Mononuclear cell (primary cell): Measurements from ENCODE around the gene IL5. TPM values are rescaled to one million over a fixed set of nuclear protein-coding genes. Genes with fewer than 3 reads are reported as not detected.
"Not testable (repeated sequence)": the region's sequence is repeated elsewhere in the genome, so short reads cannot be mapped to it uniquely, and the experiment has no call there.

Experiments used
- H3K27me3 ChIP-seq: 2 replicates; pipeline ENCODE4 v1.6.0; 2011; ENCODE audit warnings: low read length, control low read depth; ENCODE audit not compliant: insufficient read depth
- H3K4me1 ChIP-seq: 2 replicates; pipeline ENCODE4 v1.5.1; 2011; ENCODE audit warnings: mild to moderate bottlenecking, low read length, control low read depth; ENCODE audit not compliant: insufficient read depth
- H3K4me3 ChIP-seq: 2 replicates; pipeline ENCODE4 v1.5.1; 2011; ENCODE audit warnings: mild to moderate bottlenecking, low read length, moderate library complexity
- H3K9me3 ChIP-seq: 2 replicates; pipeline ENCODE4 v1.5.1; 2011; ENCODE audit warnings: low read depth, mild to moderate bottlenecking, control low read depth, low read length
- total RNA-seq: library from RNA; depleted of rRNA; stranded (reverse); fragments of >200 nt; gene quantifications from one replicate; pipeline ENCODE4 v1.2.3, GENCODE V29; 2012

The IL5 gene
- total RNA-seq, 1 donor: not detected

DNA sequence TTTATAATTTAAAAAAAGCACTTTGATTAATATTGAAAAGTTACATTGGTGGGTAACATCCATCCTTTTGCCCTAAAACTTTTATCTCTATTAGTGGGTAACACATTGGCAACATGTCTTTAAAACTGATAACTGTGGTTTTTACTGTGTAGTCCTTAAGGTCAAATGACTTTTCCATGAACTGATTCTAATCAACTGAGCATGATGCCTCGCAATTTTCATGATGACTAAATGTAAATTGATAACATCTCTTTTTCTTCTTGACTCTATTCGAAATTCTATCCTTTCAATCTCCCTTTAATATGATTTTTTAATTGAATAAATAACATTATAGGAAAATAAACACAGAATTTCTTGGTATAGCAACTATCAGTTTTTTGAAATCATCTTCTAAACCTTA, 6.3 kb upstream of the IL5 start:
- H3K4me3 ChIP-seq: no peak overlapping the region
- H3K4me1 ChIP-seq: no peaks in the 10 kb centered on the region
- H3K9me3 ChIP-seq: no peaks in the 10 kb centered on the region
- no peaks in the 10 kb centered on the region for H3K27me3 ChIP-seq

- H3K4me3 ChIP-seq, H3K27me3 ChIP-seq, H3K9me3 ChIP-seq, H3K4me1 ChIP-seq: not testable (repeated sequence)
Observed at GRCh38 chr5:132548834-132549233, 5.5 kb upstream of the IL5 start.

- Histone ChIP-seq H3K9me3 (no peaks in the 10 kb centered on the region), H3K27me3 (no peaks in the 10 kb centered on the region), H3K4me1 (no peaks in the 10 kb centered on the region), H3K4me3 (no peak overlapping the region)
Observed at GRCh38 chr5:132547269-132547668, 3.9 kb upstream of the IL5 start.

GRCh38 chr5:132546108-132546507, 2.8 kb upstream of the IL5 start:
- Histone ChIP-seq H3K9me3 (no peaks in the 10 kb centered on the region), H3K27me3 (no peaks in the 10 kb centered on the region), H3K4me1 (no peaks in the 10 kb centered on the region), H3K4me3 (no peak overlapping the region)

GRCh38 chr5:132540764-132541163, 2.6 kb downstream of the IL5 start:
- H3K4me3 ChIP-seq: no peak overlapping the region
- no peaks in the 10 kb centered on the region for H3K27me3 ChIP-seq
- no peaks in the 10 kb centered on the region for H3K9me3 ChIP-seq

GRCh38 chr5:132540149-132540548, 3.2 kb downstream of the IL5 start:
- Histone ChIP-seq H3K4me1 (no peaks in the 10 kb centered on the region), H3K4me3 (no peak overlapping the region), H3K27me3 (no peaks in the 10 kb centered on the region), H3K9me3 (no peaks in the 10 kb centered on the region)

More at GRCh38 chr5:132540764-132541163, 2.6 kb downstream of the IL5 start:
- no peaks in the 10 kb centered on the region for H3K4me1 ChIP-seq

GRCh38 chr5:132539716-132540115, 3.6 kb downstream of the IL5 start:
- H3K4me1 ChIP-seq: no peaks in the 10 kb centered on the region
- H3K27me3 ChIP-seq: no peaks in the 10 kb centered on the region
- H3K9me3 ChIP-seq: no peaks in the 10 kb centered on the region
- H3K4me3 ChIP-seq: no peak overlapping the region

DNA sequence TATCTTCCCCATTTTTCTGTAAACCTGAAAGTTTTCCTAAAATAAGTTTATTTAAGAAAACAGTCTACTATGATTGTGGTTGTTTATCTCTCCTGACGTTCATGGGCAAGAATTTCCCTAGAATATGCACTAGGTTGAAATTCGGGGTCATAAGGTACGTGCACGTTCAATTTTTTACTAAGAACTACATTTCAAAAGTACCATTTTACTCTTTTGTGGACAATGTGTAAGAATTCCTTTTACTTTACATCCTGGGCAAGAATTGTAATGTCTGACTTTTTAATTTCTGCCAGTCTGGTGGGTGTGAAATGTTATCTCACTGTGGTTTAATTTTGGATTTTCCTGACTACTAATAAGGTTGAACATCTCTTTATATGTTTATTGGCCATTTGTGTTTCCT, 12.4 kb downstream of the IL5 start:
- Histone ChIP-seq H3K9me3 (no peaks in the 10 kb centered on the region), H3K4me3 (no peak overlapping the region), H3K4me1 (peaks cover 36% of the 10 kb centered on the region), H3K27me3 (no peaks in the 10 kb centered on the region)

GRCh38 chr5:132528866-132529634, 14.3 kb downstream of the IL5 start:
- Histone ChIP-seq H3K27me3 (no peaks in the 10 kb centered on the region), H3K4me1 (peaks cover 51% of the 10 kb centered on the region), H3K4me3 (no peak overlapping the region), H3K9me3 (no peaks in the 10 kb centered on the region)

DNA sequence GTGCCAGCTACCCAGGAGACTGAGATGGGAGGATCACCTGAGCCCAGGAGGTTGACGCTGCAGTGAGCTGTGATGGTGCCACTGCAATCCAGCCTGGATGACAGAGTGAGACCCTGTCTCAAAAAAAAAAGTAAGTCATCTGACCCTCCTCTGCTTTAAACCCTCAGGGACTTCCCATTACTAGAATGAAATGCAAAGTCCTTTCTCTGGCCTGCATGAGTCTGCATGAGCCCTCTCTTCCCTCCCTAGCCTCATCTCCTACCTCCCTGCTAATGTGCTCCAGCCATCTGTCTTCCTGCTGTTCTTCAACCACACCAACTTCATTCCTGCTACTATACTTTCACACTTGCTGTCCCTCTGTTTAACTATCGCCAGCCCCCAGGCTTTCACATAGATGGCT, 15.3 kb downstream of the IL5 start:
- H3K27me3 ChIP-seq: no peaks in the 10 kb centered on the region
- H3K4me1 ChIP-seq: peaks cover 51% of the 10 kb centered on the region
- no peaks in the 10 kb centered on the region for H3K9me3 ChIP-seq
- H3K4me3 ChIP-seq: no peak overlapping the region

DNA sequence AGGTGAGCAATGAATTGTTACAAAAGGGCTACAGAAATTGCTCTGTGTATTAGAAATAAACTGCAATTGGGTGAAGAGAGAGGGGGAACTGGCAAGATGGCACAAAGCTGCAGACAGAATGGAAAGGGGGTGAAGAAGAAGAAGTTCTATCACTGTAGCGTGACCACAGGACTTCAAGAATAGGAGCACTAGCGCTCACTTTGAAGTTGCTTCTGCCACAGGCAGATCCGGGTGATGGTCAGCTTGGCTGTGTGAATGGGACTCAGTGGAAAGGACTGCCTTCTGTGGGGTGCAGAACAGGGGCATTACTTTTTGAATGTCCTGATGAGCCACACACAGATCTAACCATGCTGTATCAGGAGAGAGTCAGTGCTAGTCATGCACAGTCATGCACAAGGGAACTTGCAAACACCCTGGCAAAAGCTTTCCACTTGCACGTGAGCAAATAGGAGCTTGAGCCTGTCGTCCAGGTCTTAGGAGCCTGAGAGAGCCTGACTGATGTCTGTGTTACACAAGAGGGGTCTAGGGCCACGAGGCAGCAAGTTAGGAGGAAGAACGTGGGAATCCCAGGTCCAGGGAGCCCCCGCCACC, 16.3 kb downstream of the IL5 start:
- Histone ChIP-seq H3K9me3 (no peaks in the 10 kb centered on the region), H3K4me3 (no peak overlapping the region), H3K27me3 (no peaks in the 10 kb centered on the region), H3K4me1 (peaks cover 51% of the 10 kb centered on the region)

- Histone ChIP-seq H3K4me3 (no peak overlapping the region), H3K4me1 (peaks cover 51% of the 10 kb centered on the region), H3K9me3 (no peaks in the 10 kb centered on the region), H3K27me3 (no peaks in the 10 kb centered on the region)
Observed at GRCh38 chr5:132526290-132526973, 16.9 kb downstream of the IL5 start.

DNA sequence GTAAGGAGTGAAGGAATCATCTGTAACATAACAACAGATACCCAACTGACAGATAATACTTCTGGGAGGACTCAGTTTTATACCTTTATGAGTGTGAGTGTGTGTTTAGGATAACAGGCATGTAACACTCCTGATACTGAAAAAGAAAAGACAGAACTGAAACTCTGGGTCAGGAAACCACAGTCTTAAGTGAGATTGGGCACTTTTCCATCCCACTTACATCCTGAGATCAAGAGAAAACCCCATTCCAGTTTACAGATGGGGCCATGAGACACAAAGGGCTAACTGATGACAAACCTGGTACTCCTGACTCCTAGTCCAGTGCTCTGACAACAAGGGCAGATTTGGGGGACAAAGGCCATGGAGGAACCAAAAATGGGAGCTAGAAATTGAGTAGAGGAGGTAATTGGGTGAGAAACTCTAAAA, 18.0 kb downstream of the IL5 start:
- no peaks in the 10 kb centered on the region for H3K9me3 ChIP-seq
- H3K4me1 ChIP-seq: peaks cover 51% of the 10 kb centered on the region
- no peaks in the 10 kb centered on the region for H3K27me3 ChIP-seq
- H3K4me3 ChIP-seq: no peak overlapping the region

DNA sequence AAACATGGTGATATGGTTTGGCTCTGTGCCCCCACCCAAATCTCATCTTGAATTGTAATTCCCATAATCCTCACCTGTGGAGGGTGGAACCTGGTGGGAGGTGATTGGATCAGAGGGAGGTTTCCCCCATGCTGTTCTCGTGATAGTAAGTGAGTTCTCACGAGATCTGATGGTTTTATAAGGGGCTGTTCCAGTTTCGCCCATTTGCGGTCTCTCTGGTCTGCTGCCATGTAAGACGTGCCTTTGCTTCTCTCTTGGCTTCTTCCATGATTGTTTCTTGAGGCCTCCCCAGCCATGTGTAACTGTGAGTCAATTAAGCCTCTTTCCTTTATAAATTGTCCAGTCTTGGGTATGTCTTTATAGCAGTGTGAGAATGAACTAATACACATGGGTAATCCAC, 18.4 kb downstream of the IL5 start:
- H3K27me3 ChIP-seq, H3K4me3 ChIP-seq, H3K9me3 ChIP-seq: not testable (repeated sequence)
- peaks cover 51% of the 10 kb centered on the region for H3K4me1 ChIP-seq

DNA sequence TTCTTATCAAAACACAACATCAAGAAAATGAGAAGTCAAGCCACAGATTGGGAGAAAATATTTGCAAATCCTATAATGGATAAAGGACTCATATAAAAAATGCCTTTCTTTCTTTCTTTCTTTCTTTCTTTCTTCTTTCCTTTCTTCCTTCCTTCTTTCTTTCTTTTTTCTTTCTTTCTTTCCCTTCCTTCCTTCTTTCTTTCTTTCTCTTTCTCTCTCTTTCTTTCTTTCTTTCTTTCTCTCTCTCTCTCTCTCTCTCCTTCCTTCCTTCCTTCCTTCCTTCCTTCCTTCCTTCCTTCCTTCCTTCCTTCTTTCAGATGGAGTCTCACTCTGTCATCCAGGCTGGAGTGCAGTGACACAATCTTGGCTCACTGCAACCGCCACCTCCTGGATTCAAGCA, 21.3 kb downstream of the IL5 start:
- H3K4me3 ChIP-seq, H3K27me3 ChIP-seq, H3K9me3 ChIP-seq: not testable (repeated sequence)
- peaks cover 26% of the 10 kb centered on the region for H3K4me1 ChIP-seq
